ENCODE measurements around the gene HUWE1.

HUWE1 gene

GRCh38 chrX:53583571-53583970 lies 102.9 kb downstream of the HUWE1 start:
- Histone ChIP-seq H3K9me3 (ENCODE audit: control insufficient read depth, low read length) (no peaks in the 10 kb centered on the region), H3K4me2 (ENCODE audit: low read length, poor library complexity, severe bottlenecking) (no peak overlapping the region), H2BK12ac (ENCODE audit: low read length in 2 of 2) (no peak overlapping the region), H3K4me1 (ENCODE audit: control insufficient read depth, insufficient read depth, low read depth, low read length) (no peaks in the 10 kb centered on the region), H3K4ac (ENCODE audit: low read depth in 1 of 2, low read length in 2 of 2) (no peak overlapping the region), H4K8ac (ENCODE audit: low read length) (no peak overlapping the region), H3K79me1 (replicated peaks; ENCODE audit: low read length, poor library complexity, severe bottlenecking) (peaks cover 2% of the 10 kb centered on the region), H2AK5ac (ENCODE audit: low read length, severe bottlenecking) (no peak overlapping the region), H2BK15ac (ENCODE audit: low read depth, poor library complexity, severe bottlenecking) (no peak overlapping the region), H3K27me3 (ENCODE audit: control insufficient read depth in 1 of 2, insufficient read depth in 1 of 2, low read length in 2 of 2) (peaks cover 0 to 26% of the 10 kb centered on the region in 2 experiments), H3K4me3 (ENCODE audit: insufficient read depth in 1 of 2, low read depth in 1 of 2, low read length in 2 of 2) (no peak overlapping the region), H3K27ac (ENCODE audit: low read length, poor library complexity, severe bottlenecking) (no peak overlapping the region), H4K91ac (ENCODE audit: low read length) (no peak overlapping the region), H3K23ac (ENCODE audit: low read length in 2 of 2) (no peak overlapping the region), H3K9ac (ENCODE audit: low read length) (no peak overlapping the region), H2AFZ (ENCODE audit: low read depth, low read length) (no peak overlapping the region), H3K36me3 (ENCODE audit: control insufficient read depth in 1 of 2, insufficient read depth in 2 of 2, low read depth in 1 of 2, low read length in 2 of 2) (peaks cover 14 to 86% of the 10 kb centered on the region in 2 experiments), H3K14ac (ENCODE audit: low read length in 2 of 2) (no peak overlapping the region), H2BK5ac (ENCODE audit: low read depth, low read length, poor library complexity, severe bottlenecking) (no peak overlapping the region), H2BK120ac (ENCODE audit: low read depth, low read length) (no peak overlapping the region), H3K18ac (ENCODE audit: low read depth in 1 of 2, low read length in 2 of 2) (no peak overlapping the region)
- DNase-seq = no peak
- WGBS = 100% methylated on average over 6 of the region's 7 CpGs

- no peak overlapping the region for H4K91ac ChIP-seq (ENCODE audit: low read length)
- no peak overlapping the region for H3K4me3 ChIP-seq (ENCODE audit: insufficient read depth in 1 of 2, low read depth in 1 of 2, low read length in 2 of 2)
- H3K79me1 ChIP-seq (replicated peaks; ENCODE audit: low read length, poor library complexity, severe bottlenecking) = peaks cover 2% of the 10 kb centered on the region
- no peak overlapping the region for H2BK15ac ChIP-seq (ENCODE audit: low read depth, poor library complexity, severe bottlenecking)
- no peak overlapping the region for H3K14ac ChIP-seq (ENCODE audit: low read length in 2 of 2)
- H2AK5ac ChIP-seq (ENCODE audit: low read length, severe bottlenecking) = no peak overlapping the region
- no peaks in the 10 kb centered on the region for H3K4me1 ChIP-seq (ENCODE audit: control insufficient read depth, insufficient read depth, low read depth, low read length)
- peaks cover 0 to 29% of the 10 kb centered on the region in 2 experiments for H3K27me3 ChIP-seq (ENCODE audit: control insufficient read depth in 1 of 2, insufficient read depth in 1 of 2, low read length in 2 of 2)
- no peak overlapping the region for H3K27ac ChIP-seq (ENCODE audit: low read length, poor library complexity, severe bottlenecking)
- no peak overlapping the region for H3K4me2 ChIP-seq (ENCODE audit: low read length, poor library complexity, severe bottlenecking)
- no peak for DNase-seq
- H3K36me3 ChIP-seq (ENCODE audit: control insufficient read depth in 1 of 2, insufficient read depth in 2 of 2, low read depth in 1 of 2, low read length in 2 of 2) = peaks cover 17 to 72% of the 10 kb centered on the region in 2 experiments
- H2BK5ac ChIP-seq (ENCODE audit: low read depth, low read length, poor library complexity, severe bottlenecking) = no peak overlapping the region
- H2BK12ac ChIP-seq (ENCODE audit: low read length in 2 of 2) = no peak overlapping the region
- WGBS = 98% methylated on average over 7 of the region's 12 CpGs
- no peak overlapping the region for H3K23ac ChIP-seq (ENCODE audit: low read length in 2 of 2)
- H2AFZ ChIP-seq (ENCODE audit: low read depth, low read length) = no peak overlapping the region
- no peaks in the 10 kb centered on the region for H3K9me3 ChIP-seq (ENCODE audit: control insufficient read depth, low read length)
- H3K4ac ChIP-seq (ENCODE audit: low read depth in 1 of 2, low read length in 2 of 2) = no peak overlapping the region
- no peak overlapping the region for H2BK120ac ChIP-seq (ENCODE audit: low read depth, low read length)
- no peak overlapping the region for H3K18ac ChIP-seq (ENCODE audit: low read depth in 1 of 2, low read length in 2 of 2)
- no peak overlapping the region for H3K9ac ChIP-seq (ENCODE audit: low read length)
- H4K8ac ChIP-seq (ENCODE audit: low read length) = no peak overlapping the region
These were observed 105.6 kb downstream of the HUWE1 start for GRCh38 chrX:53580742-53581504.

- Histone ChIP-seq H2AK5ac (ENCODE audit: low read length, severe bottlenecking) (no peak overlapping the region), H2AFZ (ENCODE audit: low read depth, low read length) (no peak overlapping the region), H3K18ac (ENCODE audit: low read depth in 1 of 2, low read length in 2 of 2) (no peak overlapping the region), H3K27me3 (ENCODE audit: control insufficient read depth in 1 of 2, insufficient read depth in 1 of 2, low read length in 2 of 2) (peaks cover 0 to 35% of the 10 kb centered on the region in 2 experiments), H3K23ac (ENCODE audit: low read length in 2 of 2) (no peak overlapping the region), H3K9ac (ENCODE audit: low read length) (no peak overlapping the region), H2BK5ac (ENCODE audit: low read depth, low read length, poor library complexity, severe bottlenecking) (no peak overlapping the region), H3K14ac (ENCODE audit: low read length in 2 of 2) (no peak overlapping the region), H2BK15ac (ENCODE audit: low read depth, poor library complexity, severe bottlenecking) (no peak overlapping the region), H3K27ac (ENCODE audit: low read length, poor library complexity, severe bottlenecking) (no peak overlapping the region), H3K4me3 (ENCODE audit: insufficient read depth in 1 of 2, low read depth in 1 of 2, low read length in 2 of 2) (no peak overlapping the region), H4K91ac (ENCODE audit: low read length) (no peak overlapping the region), H4K8ac (ENCODE audit: low read length) (no peak overlapping the region), H2BK120ac (ENCODE audit: low read depth, low read length) (no peak overlapping the region), H3K9me3 (ENCODE audit: control insufficient read depth, low read length) (no peaks in the 10 kb centered on the region), H3K79me1 (replicated peaks; ENCODE audit: low read length, poor library complexity, severe bottlenecking) (peaks cover 5% of the 10 kb centered on the region), H3K4me2 (ENCODE audit: low read length, poor library complexity, severe bottlenecking) (no peak overlapping the region), H3K4me1 (ENCODE audit: control insufficient read depth, insufficient read depth, low read depth, low read length) (no peaks in the 10 kb centered on the region), H2BK12ac (ENCODE audit: low read length in 2 of 2) (no peak overlapping the region), H3K4ac (ENCODE audit: low read depth in 1 of 2, low read length in 2 of 2) (no peak overlapping the region), H3K36me3 (ENCODE audit: control insufficient read depth in 1 of 2, insufficient read depth in 2 of 2, low read depth in 1 of 2, low read length in 2 of 2) (peaks cover 24 to 99% of the 10 kb centered on the region in 2 experiments)
- DNase-seq = no peak
These were observed 115.0 kb downstream of the HUWE1 start for GRCh38 chrX:53571494-53571893.

GRCh38 chrX:53563324-53563723 lies 123.2 kb downstream of the HUWE1 start:
- Histone ChIP-seq H2BK120ac (ENCODE audit: low read depth, low read length) (no peak overlapping the region), H3K36me3 (ENCODE audit: control insufficient read depth in 1 of 2, insufficient read depth in 2 of 2, low read depth in 1 of 2, low read length in 2 of 2) (peaks cover 50 to 97% of the 10 kb centered on the region in 2 experiments), H3K27me3 (ENCODE audit: control insufficient read depth in 1 of 2, insufficient read depth in 1 of 2, low read length in 2 of 2) (peaks cover 0 to 14% of the 10 kb centered on the region in 2 experiments), H2BK5ac (ENCODE audit: low read depth, low read length, poor library complexity, severe bottlenecking) (no peak overlapping the region), H2BK15ac (ENCODE audit: low read depth, poor library complexity, severe bottlenecking) (no peak overlapping the region), H4K8ac (ENCODE audit: low read length) (no peak overlapping the region), H4K91ac (ENCODE audit: low read length) (no peak overlapping the region), H2AK5ac (ENCODE audit: low read length, severe bottlenecking) (no peak overlapping the region), H3K9me3 (ENCODE audit: control insufficient read depth, low read length) (no peaks in the 10 kb centered on the region), H3K4me2 (ENCODE audit: low read length, poor library complexity, severe bottlenecking) (no peak overlapping the region), H3K14ac (ENCODE audit: low read length in 2 of 2) (no peak overlapping the region), H3K27ac (ENCODE audit: low read length, poor library complexity, severe bottlenecking) (no peak overlapping the region), H3K9ac (ENCODE audit: low read length) (no peak overlapping the region), H2BK12ac (ENCODE audit: low read length in 2 of 2) (no peak overlapping the region), H3K4me3 (ENCODE audit: insufficient read depth in 1 of 2, low read depth in 1 of 2, low read length in 2 of 2) (no peak overlapping the region), H3K18ac (ENCODE audit: low read depth in 1 of 2, low read length in 2 of 2) (no peak overlapping the region), H3K4me1 (ENCODE audit: control insufficient read depth, insufficient read depth, low read depth, low read length) (no peaks in the 10 kb centered on the region), H2AFZ (ENCODE audit: low read depth, low read length) (no peak overlapping the region), H3K4ac (ENCODE audit: low read depth in 1 of 2, low read length in 2 of 2) (no peak overlapping the region), H3K23ac (ENCODE audit: low read length in 2 of 2) (no peak overlapping the region), H3K79me1 (replicated peaks; ENCODE audit: low read length, poor library complexity, severe bottlenecking) (peaks cover 17% of the 10 kb centered on the region)
- 100% methylated on average over 1 of the region's 4 CpGs for WGBS
- no peak for DNase-seq
